Measurements from ENCODE around the gene SUCLG1. TPM values are rescaled to one million over a fixed set of nuclear protein-coding genes. Genes with fewer than 3 reads are reported as not detected.

The SUCLG1 gene
- total RNA-seq, 4 donors from 2014 or later = 32.5 to 64.1 (median 54.1) TPM

- H3K27ac ChIP-seq = no peak overlapping the region
- no peaks in the 10 kb centered on the region for H3K27me3 ChIP-seq
- H3K36me3 ChIP-seq = no peaks in the 10 kb centered on the region
- no peak for DNase-seq
- H3K4me1 ChIP-seq = peaks cover 0 to 6% of the 10 kb centered on the region in 2 donors
- TF ChIP-seq CTCF (IDR thresholded peaks at IDR 0.05) = no peak
- TF ChIP-seq POLR2A (IDR thresholded peaks at IDR 0.05) = no peak
- no peak overlapping the region for H3K4me3 ChIP-seq
- intact Hi-C loops (cut with DNase I; ENCODE audit: low total_unique reads) = no loop called here
- no peaks in the 10 kb centered on the region for H3K9me3 ChIP-seq
Measured at GRCh38 chr2:84450288-84451227, 8.5 kb downstream of the SUCLG1 start.

GRCh38 chr2:84449711-84450110 lies 9.4 kb downstream of the SUCLG1 start:
- TF ChIP-seq CTCF (IDR thresholded peaks at IDR 0.05) (no peak), POLR2A (IDR thresholded peaks at IDR 0.05) (no peak)
- H3K27me3 ChIP-seq = no peaks in the 10 kb centered on the region
- H3K27ac ChIP-seq = no peak overlapping the region
- H3K4me3 ChIP-seq = no peak overlapping the region
- no peaks in the 10 kb centered on the region for H3K36me3 ChIP-seq
- no peaks in the 10 kb centered on the region for H3K9me3 ChIP-seq
- no peak for DNase-seq
- H3K4me1 ChIP-seq = peaks cover 0 to 6% of the 10 kb centered on the region in 2 donors
- intact Hi-C loops (cut with DNase I; ENCODE audit: low total_unique reads) = no loop called here

GRCh38 chr2:84449055-84449454 lies 10.0 kb downstream of the SUCLG1 start:
- no peak overlapping the region for H3K27ac ChIP-seq
- no peaks in the 10 kb centered on the region for H3K9me3 ChIP-seq
- peaks cover 0 to 6% of the 10 kb centered on the region in 2 donors for H3K4me1 ChIP-seq
- no peak for DNase-seq
- no peak for TF ChIP-seq POLR2A (IDR thresholded peaks at IDR 0.05)
- TF ChIP-seq CTCF (IDR thresholded peaks at IDR 0.05) = no peak
- H3K4me3 ChIP-seq = no peak overlapping the region
- no peaks in the 10 kb centered on the region for H3K27me3 ChIP-seq
- intact Hi-C loops (cut with DNase I; ENCODE audit: low total_unique reads) = no loop called here
- H3K36me3 ChIP-seq = no peaks in the 10 kb centered on the region

GRCh38 chr2:84443477-84443876 lies 15.6 kb downstream of the SUCLG1 start:
- Histone ChIP-seq H3K9me3 (no peaks in the 10 kb centered on the region), H3K4me1 (no peaks in the 10 kb centered on the region), H3K27me3 (no peaks in the 10 kb centered on the region), H3K27ac (no peak overlapping the region), H3K36me3 (no peaks in the 10 kb centered on the region), H3K4me3 (no peak overlapping the region)
- intact Hi-C loops (cut with DNase I; ENCODE audit: low total_unique reads) = no loop called here
- DNase-seq = no peak
- TF ChIP-seq POLR2A (IDR thresholded peaks at IDR 0.05) = no peak
- TF ChIP-seq CTCF (IDR thresholded peaks at IDR 0.05) = no peak

GRCh38 chr2:84442888-84443287 lies 16.2 kb downstream of the SUCLG1 start:
- H3K36me3 ChIP-seq = no peaks in the 10 kb centered on the region

More at GRCh38 chr2:84442888-84443287, 16.2 kb downstream of the SUCLG1 start:
- no peak overlapping the region for H3K27ac ChIP-seq
- intact Hi-C loops (cut with DNase I; ENCODE audit: low total_unique reads) = no loop called here
- no peaks in the 10 kb centered on the region for H3K9me3 ChIP-seq
- H3K4me1 ChIP-seq = no peaks in the 10 kb centered on the region
- no peak for TF ChIP-seq CTCF (IDR thresholded peaks at IDR 0.05)
- TF ChIP-seq POLR2A (IDR thresholded peaks at IDR 0.05) = no peak
- H3K4me3 ChIP-seq = no peak overlapping the region
- H3K27me3 ChIP-seq = no peaks in the 10 kb centered on the region
- no peak for DNase-seq
